ENCODE measurements around the gene TMCO2. TPM values are rescaled to one million over a fixed set of nuclear protein-coding genes. Genes with fewer than 3 reads are reported as not detected.

The TMCO2 gene
- total RNA-seq, 2 experiments from 2014 or later = not detected

GRCh38 chr1:40256401-40257084 lies 8.8 kb downstream of the TMCO2 start:
- POLR2A ChIA-PET = interaction anchor here (0.6 to 2.0 kb wide), 6 partner anchors 11 to 104 kb away, joined by 3 to 10 read pairs (median 5); no protein-coding TSS in a partner anchor
- peak overlapping the region; percentile 86 for H3K4me3 ChIP-seq (ENCODE audit: low read depth, low read length, poor library complexity, severe bottlenecking)
- no peaks in the 10 kb centered on the region for H3K9me3 ChIP-seq (ENCODE audit: low read length)
- no TSS peak for BruUV-seq (replicated peaks)
- DNase-seq (ENCODE audit: low spot score) = no peak
- no peaks in the 10 kb centered on the region for H4K20me1 ChIP-seq (ENCODE audit: insufficient read depth, low read length)
- H2AFZ ChIP-seq (ENCODE audit: low read length) = peak overlapping the region; percentile 67; the same call in 1 of the 2 replicates
- TF ChIP-seq CTCF (conservative IDR thresholded peaks at IDR 0.05; ENCODE audit: low read length) (no peak), EZH2phosphoT487 (IDR thresholded peaks at IDR 0.05; ENCODE audit: borderline replicate concordance, low read depth, low read length) (no peak)
- no peaks in the 10 kb centered on the region for H3K9me2 ChIP-seq (ENCODE audit: insufficient read depth, low read length)
- H3K4me1 ChIP-seq (ENCODE audit: insufficient read depth, low read length, poor library complexity, severe bottlenecking) = peaks cover 22% of the 10 kb centered on the region
- H3K27ac ChIP-seq (ENCODE audit: low read depth, low read length, poor library complexity, severe bottlenecking) = peak overlapping the region; percentile 91
- H3K4me2 ChIP-seq (ENCODE audit: low read length) = peak overlapping the region; percentile 93
- H3K79me2 ChIP-seq (ENCODE audit: insufficient read depth, low read depth, low read length) = peaks cover 41% of the 10 kb centered on the region
- intact Hi-C loops (cut with micrococcal nuclease; ENCODE audit: unreplicated experiment) = loop anchor here (2.0 kb wide), 3 partner anchors 58 to 104 kb away; partner anchors contain the start of gene RLF
- CTCF ChIA-PET (ENCODE audit: unreplicated experiment) = no interaction called here
- H3K36me3 ChIP-seq (ENCODE audit: insufficient read depth, low read length) = peaks cover 24% of the 10 kb centered on the region

GRCh38 chr1:40257313-40257687 lies 9.6 kb downstream of the TMCO2 start:
- H3K4me2 ChIP-seq (ENCODE audit: low read length) = peak overlapping the region; percentile 93
- no peaks in the 10 kb centered on the region for H3K9me3 ChIP-seq (ENCODE audit: low read length)
- peaks cover 41% of the 10 kb centered on the region for H3K79me2 ChIP-seq (ENCODE audit: insufficient read depth, low read depth, low read length)
- H2AFZ ChIP-seq (ENCODE audit: low read length) = peak overlapping the region; percentile 67
- TF ChIP-seq EZH2phosphoT487 (IDR thresholded peaks at IDR 0.05; ENCODE audit: borderline replicate concordance, low read depth, low read length) (no peak), CTCF (conservative IDR thresholded peaks at IDR 0.05; ENCODE audit: low read length) (no peak)
- ChIA-PET POLR2A (interaction anchor here (0.6 to 1.3 kb wide), 7 partner anchors 12 to 84 kb away, joined by 3 to 5 read pairs (median 4); no protein-coding TSS in a partner anchor), CTCF (ENCODE audit: unreplicated experiment) (interaction anchor here (0.5 to 1.0 kb wide), 3 partner anchors 43 to 104 kb away, joined by 3 to 5 read pairs (median 4); no protein-coding TSS in a partner anchor)
- DNase-seq (ENCODE audit: low spot score) = no peak
- intact Hi-C loops (cut with micrococcal nuclease; ENCODE audit: unreplicated experiment) = loop anchor here (2.0 kb wide), 3 partner anchors 58 to 104 kb away; partner anchors contain the start of gene RLF
- peaks cover 22% of the 10 kb centered on the region for H3K4me1 ChIP-seq (ENCODE audit: insufficient read depth, low read length, poor library complexity, severe bottlenecking)
- H3K4me3 ChIP-seq (ENCODE audit: low read depth, low read length, poor library complexity, severe bottlenecking) = peak overlapping the region; percentile 86
- TSS peak; percentile 94 for BruUV-seq (replicated peaks)
- no peaks in the 10 kb centered on the region for H3K9me2 ChIP-seq (ENCODE audit: insufficient read depth, low read length)
- peak overlapping the region; percentile 91 for H3K27ac ChIP-seq (ENCODE audit: low read depth, low read length, poor library complexity, severe bottlenecking)
- H4K20me1 ChIP-seq (ENCODE audit: insufficient read depth, low read length) = no peaks in the 10 kb centered on the region
- H3K36me3 ChIP-seq (ENCODE audit: insufficient read depth, low read length) = peaks cover 30% of the 10 kb centered on the region

Data from OCI-LY7 (cell line).